ENCODE results near the gene HOGA1. TPM values are rescaled to one million over a fixed set of nuclear protein-coding genes. Genes with fewer than 3 reads are reported as not detected.

Gene HOGA1
- 2.5 and 3.3 TPM in 2 replicates for total RNA-seq

DNA sequence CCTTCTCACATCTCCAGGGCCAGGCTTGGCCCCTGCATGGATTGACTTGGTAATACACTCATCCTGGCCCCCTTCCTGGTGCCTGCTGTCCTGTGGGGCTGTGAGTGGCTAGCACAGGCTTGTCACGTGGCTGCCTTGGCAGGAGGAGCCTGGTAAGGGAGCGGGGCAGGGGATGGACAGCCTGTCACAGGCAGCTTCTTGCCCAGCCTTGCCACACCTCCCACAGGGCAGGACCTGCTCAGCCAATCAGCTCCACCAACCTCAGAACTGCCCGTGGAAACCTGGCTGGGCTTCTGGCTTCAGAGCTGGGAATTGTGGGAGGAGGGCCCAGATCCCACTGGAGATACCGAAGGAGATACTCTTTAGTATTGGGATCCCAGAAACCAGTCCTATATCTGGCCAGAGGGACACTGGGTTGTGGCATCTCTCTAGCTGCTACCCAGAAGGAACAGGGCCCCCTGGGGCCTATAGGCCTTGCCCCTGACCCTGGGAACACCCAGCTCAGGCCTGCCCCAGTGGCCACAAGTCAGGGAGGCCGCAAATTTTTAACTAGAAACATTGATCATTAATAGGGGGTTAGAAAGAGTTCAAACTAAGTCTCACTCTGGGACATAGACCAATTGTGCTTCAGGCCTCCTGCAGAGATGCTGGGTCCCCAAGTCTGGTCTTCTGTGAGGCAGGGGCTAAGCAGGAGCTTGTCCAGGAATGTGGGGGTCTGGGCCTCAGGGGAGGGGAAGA is at the start of gene HOGA1:
Gene HOGA1 (plus strand): TSS at position 330 of the 738 bp plus-strand sequence. CDS start 315 bp downstream, at position 645.

DNA sequence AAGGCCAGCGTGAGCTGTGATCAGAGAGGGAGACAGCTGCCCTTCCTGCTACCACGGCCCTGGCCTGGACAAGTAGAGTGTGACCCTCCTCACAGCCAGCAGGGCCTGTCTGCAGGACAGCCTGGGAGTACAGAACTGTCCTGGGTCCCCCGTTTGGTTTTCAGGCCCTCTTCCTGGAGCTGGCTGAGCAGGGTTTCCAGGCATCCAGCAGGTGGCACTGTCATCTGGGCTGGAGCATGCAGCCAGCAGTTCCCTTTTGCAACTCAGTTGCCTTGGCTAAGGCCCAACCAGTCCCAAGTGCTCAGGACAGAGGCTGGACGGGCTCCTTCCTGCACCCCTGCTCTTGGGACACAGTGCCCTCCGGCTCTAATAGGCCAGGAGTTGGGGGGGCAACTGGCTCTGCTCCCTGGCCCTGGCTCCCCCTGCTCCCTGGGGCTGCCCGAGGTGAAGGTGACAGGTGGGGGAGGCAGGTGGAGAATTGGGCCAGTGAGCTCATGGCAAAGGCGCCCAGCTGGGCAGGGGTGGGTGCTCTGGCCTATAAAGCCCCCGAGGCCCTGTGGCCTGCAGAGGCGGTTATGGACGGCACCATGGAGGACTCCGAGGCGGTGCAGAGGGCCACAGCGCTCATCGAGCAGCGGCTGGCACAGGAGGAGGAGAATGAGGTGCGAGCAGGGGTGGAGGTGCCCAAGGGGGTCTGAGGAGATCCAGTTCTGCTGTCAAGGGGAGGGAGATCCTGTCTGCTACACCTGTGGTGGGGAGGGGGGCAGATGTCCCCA is 11.8 kb upstream of the HOGA1 start, which contains the start of gene ANKRD2:
Gene ANKRD2 (plus strand): TSS at position 566 of the 776 bp plus-strand sequence. CDS start 10 bp downstream, at position 576.

DNA sequence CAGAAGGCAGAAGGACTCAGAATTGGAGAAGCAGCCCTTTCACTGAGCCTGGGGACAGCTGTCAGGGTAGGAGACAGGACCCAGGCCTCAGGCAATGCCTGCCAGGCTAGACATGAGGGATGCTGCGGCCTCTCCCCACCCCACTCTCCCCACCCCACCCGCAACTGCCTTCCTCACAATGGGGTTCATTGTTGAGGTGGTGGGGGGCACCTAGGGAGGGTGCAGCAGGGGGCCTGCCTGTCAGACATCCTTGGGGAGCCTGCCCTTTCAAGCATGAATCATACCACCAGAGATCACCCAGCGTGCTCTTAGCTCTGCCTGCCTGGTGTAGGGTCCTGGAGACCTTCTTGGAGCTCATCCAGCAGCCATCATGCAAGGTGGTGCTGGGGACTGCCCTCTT is 5.3 kb downstream of the HOGA1 start, which contains the start of gene C10orf62:
Gene C10orf62 (plus strand): TSS at position 243 of the 400 bp plus-strand sequence. CDS start 177 bp downstream, outside the sequence.

DNA sequence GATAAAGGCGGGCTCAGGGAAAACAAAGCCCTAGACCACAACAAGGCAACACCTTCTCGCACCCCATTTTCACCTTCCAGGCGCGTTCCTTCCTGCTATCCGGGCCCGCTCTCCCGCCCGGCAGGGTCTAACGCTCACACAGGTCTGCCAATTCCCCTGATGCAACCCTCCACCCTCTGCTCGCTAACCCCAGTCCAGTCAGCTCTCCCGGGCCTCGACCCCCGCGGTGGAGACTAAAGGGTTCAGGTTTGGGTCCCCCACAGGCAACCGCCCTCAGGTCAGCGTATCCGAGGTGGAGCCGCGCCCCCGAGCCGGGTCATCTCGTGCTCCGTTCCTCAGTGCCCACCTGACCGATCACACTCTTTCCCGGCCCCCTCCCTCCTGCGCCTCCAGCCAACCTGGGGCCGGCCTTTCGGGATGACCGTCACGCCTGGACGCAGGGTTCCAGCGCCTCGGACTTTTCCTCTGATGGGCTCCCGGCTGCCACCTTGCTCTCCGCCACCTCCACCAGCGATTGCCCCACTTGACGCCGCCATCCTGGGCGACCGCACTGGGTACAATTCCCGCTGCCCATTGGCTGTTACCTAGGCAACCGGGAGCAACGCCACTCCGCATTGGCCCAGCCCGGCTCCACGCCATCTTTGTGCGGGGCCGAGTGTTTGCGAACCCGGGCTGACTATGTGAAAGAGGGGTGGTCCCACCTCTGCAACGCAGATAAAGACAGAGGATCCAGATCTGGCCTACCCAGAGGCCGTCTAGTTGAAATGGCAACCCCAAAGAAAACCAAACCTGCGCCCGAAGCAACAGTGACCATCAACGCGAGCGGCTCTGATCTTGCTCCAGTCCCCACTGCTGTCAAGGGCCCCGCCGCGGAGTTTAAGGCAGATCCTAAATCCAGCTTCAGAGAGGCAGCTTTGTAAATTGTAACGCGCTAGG is 49.0 kb downstream of the HOGA1 start, which contains the start of gene MORN4:
Gene MORN4 (minus strand): TSS at position 552 of the 936 bp plus-strand sequence. CDS start 13,847 bp downstream, outside the sequence.

DNA sequence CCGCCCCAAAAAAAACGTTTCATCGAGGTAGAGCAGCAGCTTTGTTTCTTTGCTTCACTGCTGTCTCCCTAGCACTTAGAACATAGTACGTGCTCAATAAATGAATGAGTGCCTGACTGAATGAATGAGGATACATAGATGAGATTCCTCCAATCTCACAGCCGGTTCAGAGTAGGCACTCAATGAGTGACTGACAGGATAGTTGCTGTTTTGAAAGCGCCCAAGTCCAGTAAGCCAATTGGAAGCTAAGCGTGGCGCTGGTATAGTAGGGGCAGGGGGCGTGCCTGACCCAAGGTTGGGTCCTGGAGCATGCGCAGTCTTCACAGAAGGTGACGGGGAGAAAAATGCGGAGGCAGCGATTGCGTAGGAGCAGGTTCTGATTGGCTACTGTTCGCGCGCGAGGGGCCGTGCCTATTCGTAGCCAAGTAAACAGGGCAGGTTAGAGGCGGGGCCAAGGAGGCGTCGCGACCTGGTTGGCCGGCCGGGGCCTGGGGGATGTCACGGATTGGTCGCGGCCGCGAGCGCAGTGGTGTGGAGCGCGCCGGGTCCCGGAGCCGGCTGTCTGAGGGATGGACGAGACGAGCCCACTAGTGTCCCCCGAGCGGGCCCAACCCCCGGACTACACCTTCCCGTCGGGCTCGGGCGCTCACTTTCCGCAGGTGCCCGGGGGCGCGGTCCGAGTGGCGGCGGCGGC is 56.1 kb downstream of the HOGA1 start, which contains the start of gene PI4K2A:
Gene PI4K2A (plus strand): TSS at position 498 of the 694 bp plus-strand sequence. CDS start 72 bp downstream, at position 570.

Other genes with a start within 250 kb of the HOGA1 start
- gene FRAT2, start 249.7 kb upstream of the HOGA1 start, total RNA-seq, result 4.4 and 5.4 TPM in 2 replicates
- 10.1 and 15.7 TPM in 2 replicates for gene RRP12, start 183.0 kb upstream of the HOGA1 start, total RNA-seq
- gene PGAM1, start 158.2 kb upstream of the HOGA1 start, total RNA-seq, result 224 and 247 TPM in 2 replicates
- 27.9 and 32.0 TPM in 2 replicates for gene EXOSC1, start 138.4 kb upstream of the HOGA1 start, total RNA-seq
- gene ZDHHC16, start 138.2 kb upstream of the HOGA1 start, total RNA-seq, result 35.0 and 38.7 TPM in 2 replicates
- gene MMS19, start 86.0 kb upstream of the HOGA1 start, total RNA-seq, result 46.2 and 49.2 TPM in 2 replicates
- 22.5 and 22.9 TPM in 2 replicates for gene UBTD1, start 85.5 kb upstream of the HOGA1 start, total RNA-seq
- 0.50 and 1.5 TPM in 2 replicates for gene ANKRD2, start 11.6 kb upstream of the HOGA1 start, total RNA-seq
- 0.12 and 0.13 TPM in 2 replicates for gene C10orf62, start 5.3 kb downstream of the HOGA1 start, total RNA-seq
- gene MORN4, start 49.1 kb downstream of the HOGA1 start, total RNA-seq, result 7.8 and 10.4 TPM in 2 replicates
- 23.3 and 25.0 TPM in 2 replicates for gene PI4K2A, start 56.3 kb downstream of the HOGA1 start, total RNA-seq
- 12.9 and 19.2 TPM in 2 replicates for gene AVPI1, start 102.9 kb downstream of the HOGA1 start, total RNA-seq
- gene MARVELD1, start 129.3 kb downstream of the HOGA1 start, total RNA-seq, result 19.3 and 29.8 TPM in 2 replicates
- 19.9 and 21.7 TPM in 2 replicates for gene ZFYVE27, start 152.7 kb downstream of the HOGA1 start, total RNA-seq
- not detected in 2 replicates for gene SFRP5, start 187.6 kb downstream of the HOGA1 start, total RNA-seq